NT2/D1 (cell line): ENCODE measurements around the gene XPO6.

Experiments
- SUZ12 ChIP-seq: IDR thresholded peaks from 2 replicates; pipeline ENCODE4 v1.6.1; 2011; ENCODE audit not compliant: insufficient read length, insufficient read depth; ENCODE audit errors: extremely low read depth
- ZNF274 ChIP-seq: IDR thresholded peaks from 2 replicates; pipeline ENCODE4 v1.6.1; 2011; ENCODE audit warnings: mild to moderate bottlenecking, low read depth, low read length

DNA sequence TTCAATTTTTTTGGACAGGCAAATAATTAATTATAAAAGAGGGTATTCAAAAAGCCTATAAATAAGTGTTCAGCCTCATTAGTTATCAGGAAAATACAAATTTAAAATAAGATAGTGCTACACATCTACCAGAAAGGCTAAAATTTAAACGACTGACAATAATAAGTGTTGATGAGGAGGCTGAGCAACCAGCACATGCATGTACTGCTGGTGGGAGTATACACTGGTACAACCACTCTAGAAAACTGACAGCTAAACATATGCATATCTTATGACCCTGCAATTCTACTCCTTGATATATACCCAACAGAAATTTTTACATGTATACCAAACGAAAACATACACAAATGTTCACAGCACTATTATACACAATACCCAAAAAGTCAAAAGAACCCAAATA, 27.1 kb downstream of the XPO6 start:
- TF ChIP-seq ZNF274 (no peak), SUZ12 (no peak)
